Activated CD4-positive, alpha-beta T cell treated with anti-CD3 and anti-CD28 coated beads, Interleukin-2, amount 50 U/mL, for 24 hours (primary cell): ENCODE data around the gene GDF7.
"Not testable (repeated sequence)": the region's sequence is repeated elsewhere in the genome, so short reads cannot be mapped to it uniquely, and the experiment has no call there.

Experiments used
- DNase-seq, 2 donors: peaks; one replicate each; pipeline ENCODE4 v3.0.0-alpha.2; 2020; ENCODE audit warnings: low read depth in 1 of 2, low spot score in 1 of 2

The GDF7 gene

DNA sequence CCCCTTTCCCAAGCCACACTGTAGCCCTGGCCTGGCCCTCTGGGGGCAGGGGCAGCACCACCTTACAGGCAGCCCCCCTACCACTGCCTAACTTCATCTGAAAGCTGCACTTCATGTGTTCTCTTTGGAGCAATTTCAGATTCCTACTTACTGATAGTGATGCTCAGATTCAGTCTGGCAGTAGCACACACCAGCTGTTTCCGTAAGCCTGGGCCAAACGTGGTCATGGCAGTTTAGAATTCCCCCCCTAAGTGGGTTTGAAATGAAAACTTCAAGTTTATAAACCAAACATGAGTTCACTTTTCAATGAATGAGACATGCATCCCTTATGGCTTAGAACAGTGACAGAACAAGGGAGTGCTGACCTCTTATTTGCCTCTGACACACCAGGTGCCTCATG lies 29.4 kb downstream of the GDF7 start:
- no peak for DNase-seq

DNA sequence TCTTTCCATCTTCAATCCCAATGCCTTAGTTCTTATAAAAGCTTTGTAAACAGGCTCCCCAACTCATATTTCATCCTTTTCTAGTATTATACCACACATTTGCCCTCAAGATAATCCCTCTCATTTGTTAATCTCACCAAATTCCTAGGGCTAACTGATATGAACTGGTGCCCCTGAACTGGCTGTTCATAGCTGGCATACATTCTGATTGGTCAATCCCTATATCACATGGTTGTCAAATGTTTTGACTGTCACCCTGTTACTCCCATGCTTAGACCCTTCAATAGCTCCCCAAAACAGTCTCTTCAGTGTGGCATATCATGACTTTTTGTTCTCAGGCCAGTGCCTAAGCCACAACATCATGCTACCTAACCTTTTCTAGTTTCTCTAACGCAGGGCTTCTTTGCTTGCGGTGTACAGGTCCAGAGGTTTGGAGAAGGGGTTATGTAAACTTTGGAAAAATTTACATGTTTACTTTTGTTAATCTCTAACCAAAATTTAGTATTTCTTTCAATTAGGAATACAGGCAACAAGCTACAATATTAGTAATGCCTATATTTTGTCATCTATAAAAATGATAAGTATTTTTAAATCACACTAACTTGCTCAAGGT lies 30.5 kb downstream of the GDF7 start:
- no peak for DNase-seq

DNA sequence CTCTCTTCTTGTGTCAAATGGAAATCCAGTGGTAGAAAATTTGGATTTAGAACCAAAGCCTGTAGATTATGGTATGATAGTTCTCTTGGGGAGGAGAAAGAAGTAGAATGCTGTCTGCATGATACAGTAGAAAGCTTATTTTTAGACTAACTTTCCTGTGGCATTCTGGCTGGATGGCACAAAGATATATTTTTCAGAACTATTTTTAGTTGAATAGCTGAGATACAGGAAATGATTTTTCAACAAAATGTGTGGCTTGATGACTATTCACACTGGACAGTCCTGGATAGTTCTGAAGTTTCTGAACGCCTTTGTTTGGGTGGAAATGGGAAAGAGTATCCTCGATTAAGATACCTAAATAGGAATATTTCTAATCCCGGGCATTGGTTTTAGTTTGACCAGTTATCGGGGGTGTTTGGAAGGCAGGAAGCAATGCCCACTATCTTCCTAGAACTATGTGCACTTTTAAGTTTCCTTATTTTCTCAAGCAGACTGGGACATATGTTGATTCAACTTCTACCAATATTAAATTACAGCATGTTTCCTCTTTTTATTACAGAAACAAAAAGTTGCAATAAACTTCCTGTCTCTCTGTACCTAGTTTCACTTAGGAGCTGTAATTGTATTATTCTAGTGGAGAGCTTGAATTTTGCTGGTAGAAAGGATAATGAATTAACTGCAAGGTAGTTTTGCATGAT lies 32.1 kb downstream of the GDF7 start:
- DNase-seq, result no peak

DNA sequence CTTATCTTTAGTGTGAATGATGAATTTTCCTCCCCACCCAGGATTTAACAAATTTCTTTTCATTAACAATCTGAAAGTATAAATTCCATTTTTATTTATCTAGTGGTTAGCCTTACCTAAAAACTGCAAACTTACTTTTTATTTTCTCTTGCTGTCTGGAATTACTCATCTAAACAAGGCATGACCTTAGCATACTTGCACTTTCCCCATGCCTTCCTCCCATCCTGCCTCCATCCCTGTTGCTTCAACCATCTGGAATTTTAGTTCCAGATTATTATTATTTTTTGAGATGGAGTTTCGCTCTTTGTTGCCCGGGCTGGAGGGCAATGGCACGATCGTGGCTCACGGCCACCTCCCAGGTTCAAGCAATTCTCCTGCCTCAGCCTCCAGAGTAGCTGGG lies 35.6 kb downstream of the GDF7 start:
- DNase-seq, result no peak

GRCh38 chr2:20704886-20705285 lies 37.9 kb downstream of the GDF7 start:
- no peak for DNase-seq

DNA sequence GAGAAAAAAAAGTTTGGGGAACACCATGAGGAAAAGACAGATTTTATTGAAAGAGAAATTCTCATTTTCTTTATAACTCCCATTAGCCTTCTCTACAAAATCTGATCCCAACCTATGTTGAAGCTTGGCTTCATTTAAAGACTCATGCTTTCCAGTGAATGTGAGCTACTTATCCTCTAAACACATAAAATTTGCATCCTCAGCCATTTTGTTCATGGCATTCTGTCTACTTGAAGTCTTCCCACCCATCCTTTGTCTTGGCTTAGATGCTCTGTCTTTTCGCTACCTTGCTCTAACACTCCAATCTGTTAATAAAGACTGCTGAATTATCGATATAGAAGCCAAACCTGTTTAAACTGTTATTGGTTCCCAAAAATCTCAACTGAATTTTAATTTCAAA lies 39.3 kb downstream of the GDF7 start:
- no peak for DNase-seq

GRCh38 chr2:20706786-20707185 lies 39.8 kb downstream of the GDF7 start:
- DNase-seq, result no peak

DNA sequence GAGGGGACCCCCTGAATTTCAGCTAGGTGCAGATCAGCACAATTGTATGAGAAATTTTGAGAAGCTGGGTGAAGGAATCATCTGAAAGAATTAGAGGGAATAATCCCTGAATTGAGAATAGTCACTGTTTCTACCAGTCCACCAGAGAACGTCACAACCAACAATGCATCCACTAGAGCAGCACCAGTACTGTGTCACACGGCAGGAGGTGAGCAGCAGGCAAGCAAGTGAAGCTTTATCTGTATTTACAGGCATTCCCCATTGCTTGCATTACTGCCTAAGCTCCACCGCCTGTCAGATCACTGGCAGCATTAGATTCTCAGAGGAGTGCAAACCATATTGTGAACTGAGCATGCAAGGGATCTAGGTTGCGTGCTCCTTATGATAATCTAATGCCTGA lies 40.7 kb downstream of the GDF7 start:
- DNase-seq, result no peak

DNA sequence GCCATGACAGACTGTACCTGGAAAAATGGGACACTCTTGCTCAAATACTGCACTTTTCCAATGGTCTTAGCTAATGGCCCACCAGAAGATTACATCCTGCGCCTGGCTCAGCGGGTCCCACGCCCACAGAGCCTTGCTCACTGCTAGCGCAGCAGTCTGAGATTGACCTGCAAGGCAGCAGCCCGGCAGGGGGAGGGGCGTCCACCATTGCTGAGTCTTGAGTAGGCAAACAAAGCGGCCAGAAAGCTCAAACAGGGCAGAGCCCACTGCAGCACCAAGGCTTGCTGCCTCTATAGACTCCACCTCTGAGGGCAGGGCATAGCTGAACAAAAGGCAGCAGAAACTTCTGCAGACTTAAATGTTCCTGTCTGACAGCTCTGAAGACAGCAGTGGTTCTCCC lies 44.7 kb downstream of the GDF7 start:
- not testable (repeated sequence) for DNase-seq

GRCh38 chr2:20713585-20713984 lies 46.6 kb downstream of the GDF7 start:
- not testable (repeated sequence) for DNase-seq

DNA sequence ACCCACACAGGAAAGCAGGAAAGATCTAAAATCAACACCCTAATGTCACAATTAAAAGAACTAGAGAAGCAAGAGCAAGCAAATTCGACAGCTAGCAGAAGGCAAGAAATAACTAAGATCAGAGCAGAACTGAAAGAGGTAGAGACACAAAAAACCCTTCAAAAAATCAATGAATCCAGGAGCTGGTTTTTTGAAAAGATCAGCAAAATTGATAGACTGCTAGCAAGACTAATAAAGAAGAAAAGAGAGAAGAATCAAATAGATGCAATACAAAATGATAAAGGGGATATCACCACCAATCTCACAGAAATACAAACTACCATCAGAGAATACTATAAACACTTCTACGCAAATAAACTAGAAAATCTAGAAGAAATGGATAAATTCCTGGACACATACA lies 47.5 kb downstream of the GDF7 start:
- DNase-seq, result not testable (repeated sequence)

DNA sequence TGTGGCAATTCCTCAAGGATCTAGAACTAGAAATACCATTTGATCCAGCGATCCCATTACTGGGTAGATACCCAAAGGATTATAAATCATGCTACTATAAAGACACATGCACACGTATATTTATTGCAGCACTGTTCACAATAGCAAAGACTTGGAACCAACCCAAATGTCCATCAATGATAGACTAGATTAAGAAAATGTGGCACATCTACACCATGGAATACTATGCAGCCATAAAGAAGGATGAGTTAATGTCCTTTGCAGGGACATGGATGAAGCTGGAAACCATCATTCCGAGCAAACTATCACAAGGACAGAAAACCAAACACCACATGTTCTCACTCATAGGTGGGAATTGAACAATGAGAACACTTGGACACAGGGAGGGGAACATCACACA lies 49.2 kb downstream of the GDF7 start:
- not testable (repeated sequence) for DNase-seq

GRCh38 chr2:20717641-20718040 lies 50.7 kb downstream of the GDF7 start:
- DNase-seq, result no peak

- no peak for DNase-seq
Measured at GRCh38 chr2:20722592-20723240, 55.8 kb downstream of the GDF7 start.

DNA sequence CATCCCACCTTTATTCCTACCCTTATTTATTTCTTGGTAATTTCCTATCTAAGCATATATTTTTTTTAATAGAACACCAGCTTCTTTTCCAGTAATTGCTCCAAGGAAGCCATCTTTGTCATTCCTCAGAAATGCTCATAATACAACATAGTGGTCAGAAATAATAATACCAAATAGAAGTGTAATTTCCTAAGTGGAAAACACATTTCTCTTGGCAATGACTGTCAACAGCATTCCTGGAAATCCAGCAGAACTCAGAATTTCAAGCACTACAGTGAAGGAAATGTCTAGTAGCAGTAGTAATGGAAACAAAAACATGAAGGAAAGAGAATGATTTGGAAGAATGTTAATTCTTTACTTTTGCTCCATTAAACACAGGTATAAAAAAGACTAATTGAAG lies 56.6 kb downstream of the GDF7 start:
- no peak for DNase-seq

GRCh38 chr2:20724500-20725053 lies 57.6 kb downstream of the GDF7 start:
- DNase-seq, result no peak

- DNase-seq, result no peak
Measured at GRCh38 chr2:20725782-20726181, 58.8 kb downstream of the GDF7 start.

GRCh38 chr2:20726913-20727312 lies 60.0 kb downstream of the GDF7 start:
- DNase-seq, result no peak

GRCh38 chr2:20728114-20728758 lies 61.3 kb downstream of the GDF7 start:
- DNase-seq, result no peak
